ENCODE measurements around the gene SLU7.

DNA sequence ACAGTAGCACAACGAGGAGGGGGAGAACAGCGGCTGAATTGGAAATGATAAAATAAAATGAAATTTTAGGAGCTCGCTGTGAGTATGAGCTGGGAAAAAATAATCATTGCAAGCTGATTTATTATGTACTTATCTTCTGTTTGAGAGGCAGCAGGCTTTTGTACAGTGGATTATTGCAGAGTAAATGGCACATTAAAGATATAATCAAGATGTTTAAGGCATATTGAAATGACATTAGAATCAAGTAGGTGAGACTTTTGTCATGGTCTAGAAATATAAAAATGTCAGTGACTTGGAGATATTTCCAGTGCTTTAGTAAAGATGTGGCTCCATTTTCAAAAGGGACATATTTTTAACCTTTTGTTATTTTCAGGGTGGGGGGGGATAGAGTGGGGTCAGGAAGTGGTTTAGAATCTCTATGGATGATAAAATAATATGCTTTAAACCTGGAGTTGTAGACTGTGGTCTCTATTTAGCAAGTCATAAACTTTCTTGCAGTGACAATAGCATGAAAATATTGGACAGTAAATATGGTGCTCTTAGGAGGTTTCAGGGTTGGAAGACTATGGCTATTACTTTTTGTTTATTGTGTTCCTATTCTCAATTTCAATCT is 49.6 kb upstream of the SLU7 start:
- no peak for TF ChIP-seq EZH2 (IDR thresholded peaks at IDR 0.05; ENCODE audit: borderline replicate concordance, low read depth, low read length, severe bottlenecking)
- TF ChIP-seq, protein P1, sequence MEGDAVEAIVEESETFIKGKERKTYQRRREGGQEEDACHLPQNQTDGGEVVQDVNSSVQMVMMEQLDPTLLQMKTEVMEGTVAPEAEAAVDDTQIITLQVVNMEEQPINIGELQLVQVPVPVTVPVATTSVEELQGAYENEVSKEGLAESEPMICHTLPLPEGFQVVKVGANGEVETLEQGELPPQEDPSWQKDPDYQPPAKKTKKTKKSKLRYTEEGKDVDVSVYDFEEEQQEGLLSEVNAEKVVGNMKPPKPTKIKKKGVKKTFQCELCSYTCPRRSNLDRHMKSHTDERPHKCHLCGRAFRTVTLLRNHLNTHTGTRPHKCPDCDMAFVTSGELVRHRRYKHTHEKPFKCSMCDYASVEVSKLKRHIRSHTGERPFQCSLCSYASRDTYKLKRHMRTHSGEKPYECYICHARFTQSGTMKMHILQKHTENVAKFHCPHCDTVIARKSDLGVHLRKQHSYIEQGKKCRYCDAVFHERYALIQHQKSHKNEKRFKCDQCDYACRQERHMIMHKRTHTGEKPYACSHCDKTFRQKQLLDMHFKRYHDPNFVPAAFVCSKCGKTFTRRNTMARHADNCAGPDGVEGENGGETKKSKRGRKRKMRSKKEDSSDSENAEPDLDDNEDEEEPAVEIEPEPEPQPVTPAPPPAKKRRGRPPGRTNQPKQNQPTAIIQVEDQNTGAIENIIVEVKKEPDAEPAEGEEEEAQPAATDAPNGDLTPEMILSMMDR (IDR thresholded peaks at IDR 0.05; ENCODE audit: borderline replicate concordance, extremely low read depth, low read length, poor library complexity, severe bottlenecking), result no peak
